ENCODE measurements around the gene ELL. TPM values are rescaled to one million over a fixed set of nuclear protein-coding genes. Genes with fewer than 3 reads are reported as not detected.

Gene ELL
- total RNA-seq, 6 experiments from 2014 or later = 15.7 to 17.8 (median 16.4) TPM

DNA sequence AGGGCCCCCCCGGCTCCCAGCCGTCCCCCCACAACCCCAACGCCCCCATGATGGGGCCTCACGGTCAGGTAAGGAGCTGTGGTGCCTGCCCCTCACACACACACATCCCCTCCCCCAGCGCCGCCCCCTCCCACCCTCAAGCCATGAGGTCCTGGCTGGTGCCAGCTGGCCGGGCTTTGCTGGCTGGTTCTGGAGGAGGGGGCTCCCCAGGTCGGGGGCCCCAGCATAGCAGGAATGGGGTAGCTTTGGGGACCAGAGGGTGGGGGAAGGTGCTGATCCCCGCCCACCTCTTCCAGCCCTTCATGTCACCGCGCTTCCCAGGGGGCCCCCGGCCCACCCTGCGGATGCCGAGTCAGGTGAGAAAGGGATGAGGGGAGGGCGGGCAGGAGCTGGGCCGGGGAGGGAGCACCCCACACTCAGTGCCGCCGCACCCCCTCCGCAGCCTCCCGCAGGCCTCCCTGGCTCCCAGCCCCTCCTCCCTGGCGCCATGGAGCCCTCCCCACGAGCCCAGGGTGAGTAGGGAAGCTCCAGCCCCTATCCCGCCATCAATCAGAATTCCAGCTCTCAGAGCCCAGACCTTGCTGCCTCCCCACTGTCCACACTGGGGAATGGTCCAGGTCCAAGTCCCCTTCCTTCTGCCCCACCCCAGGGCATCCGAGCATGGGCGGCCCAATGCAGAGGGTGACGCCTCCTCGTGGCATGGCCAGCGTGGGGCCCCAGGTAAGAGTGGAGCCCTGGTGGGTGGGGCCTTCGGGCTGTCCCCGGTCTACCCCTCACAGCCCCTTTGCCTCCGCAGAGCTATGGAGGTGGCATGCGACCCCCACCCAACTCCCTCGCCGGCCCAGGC lies 90.3 kb downstream of the ELL start:
- peaks cover 14% of the 10 kb centered on the region for H3K36me3 Mint-ChIP-seq (ENCODE audit: low read depth)
- H3K4me1 Mint-ChIP-seq (ENCODE audit: low read depth) = peaks cover 10% of the 10 kb centered on the region
- DNase-seq = no peak
- peaks cover 8% of the 10 kb centered on the region for H3K9me3 Mint-ChIP-seq
- no peak overlapping the region for H3K27ac Mint-ChIP-seq
- peaks cover 16% of the 10 kb centered on the region for H3K27me3 Mint-ChIP-seq (ENCODE audit: insufficient read depth)
- TF ChIP-seq, protein P1, sequence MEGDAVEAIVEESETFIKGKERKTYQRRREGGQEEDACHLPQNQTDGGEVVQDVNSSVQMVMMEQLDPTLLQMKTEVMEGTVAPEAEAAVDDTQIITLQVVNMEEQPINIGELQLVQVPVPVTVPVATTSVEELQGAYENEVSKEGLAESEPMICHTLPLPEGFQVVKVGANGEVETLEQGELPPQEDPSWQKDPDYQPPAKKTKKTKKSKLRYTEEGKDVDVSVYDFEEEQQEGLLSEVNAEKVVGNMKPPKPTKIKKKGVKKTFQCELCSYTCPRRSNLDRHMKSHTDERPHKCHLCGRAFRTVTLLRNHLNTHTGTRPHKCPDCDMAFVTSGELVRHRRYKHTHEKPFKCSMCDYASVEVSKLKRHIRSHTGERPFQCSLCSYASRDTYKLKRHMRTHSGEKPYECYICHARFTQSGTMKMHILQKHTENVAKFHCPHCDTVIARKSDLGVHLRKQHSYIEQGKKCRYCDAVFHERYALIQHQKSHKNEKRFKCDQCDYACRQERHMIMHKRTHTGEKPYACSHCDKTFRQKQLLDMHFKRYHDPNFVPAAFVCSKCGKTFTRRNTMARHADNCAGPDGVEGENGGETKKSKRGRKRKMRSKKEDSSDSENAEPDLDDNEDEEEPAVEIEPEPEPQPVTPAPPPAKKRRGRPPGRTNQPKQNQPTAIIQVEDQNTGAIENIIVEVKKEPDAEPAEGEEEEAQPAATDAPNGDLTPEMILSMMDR (IDR thresholded peaks at IDR 0.05) = no peak
- H3K4me3 Mint-ChIP-seq = no peak overlapping the region

DNA sequence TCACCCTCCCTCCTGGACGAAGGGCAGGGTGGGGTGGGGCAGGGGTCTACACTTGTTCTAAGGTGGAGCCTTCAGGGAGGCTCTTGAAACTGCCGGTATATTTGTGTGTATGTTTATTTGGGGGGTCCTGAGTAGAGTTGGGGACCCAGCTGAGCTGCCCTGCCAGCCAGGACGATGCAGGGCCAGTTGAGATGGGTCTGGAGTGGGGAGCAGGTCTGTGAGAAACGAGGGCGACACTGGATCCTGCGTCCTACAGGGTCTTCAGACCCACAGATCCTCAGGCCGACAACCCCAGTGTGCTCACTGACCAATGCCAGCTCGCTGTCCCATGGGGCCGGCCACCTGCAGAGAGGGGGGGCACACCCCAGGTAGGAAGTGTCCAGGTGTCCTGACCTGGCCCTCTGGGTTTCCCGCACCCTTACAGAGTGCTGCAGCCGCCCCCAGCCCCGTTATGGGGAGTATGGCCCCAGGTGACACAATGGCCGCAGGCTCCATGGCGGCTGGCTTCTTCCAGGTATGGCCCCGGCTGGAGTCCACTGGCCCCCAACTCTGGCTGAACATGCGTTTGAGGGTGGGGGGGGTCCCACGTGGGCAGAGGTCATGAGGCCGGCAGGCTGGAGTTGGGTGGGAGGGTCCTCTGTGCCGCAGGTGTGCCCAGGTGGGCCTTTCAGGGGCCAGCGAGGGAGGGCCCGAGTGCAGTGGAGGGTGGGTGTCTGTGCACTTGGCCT lies 91.3 kb downstream of the ELL start:
- TF ChIP-seq, protein P1 (IDR thresholded peaks at IDR 0.05) = no peak
- Mint-ChIP-seq H3K4me1 (ENCODE audit: low read depth) (peaks cover 15% of the 10 kb centered on the region), H3K9me3 (no peaks in the 10 kb centered on the region), H3K27me3 (ENCODE audit: insufficient read depth) (peaks cover 11% of the 10 kb centered on the region), H3K36me3 (ENCODE audit: low read depth) (peaks cover 6% of the 10 kb centered on the region; the same call in 1 of the 2 replicates), H3K4me3 (no peak overlapping the region; the same call in 1 of the 2 replicates), H3K27ac (peak overlapping the region; percentile 73)
- DNase-seq = no peak

DNA sequence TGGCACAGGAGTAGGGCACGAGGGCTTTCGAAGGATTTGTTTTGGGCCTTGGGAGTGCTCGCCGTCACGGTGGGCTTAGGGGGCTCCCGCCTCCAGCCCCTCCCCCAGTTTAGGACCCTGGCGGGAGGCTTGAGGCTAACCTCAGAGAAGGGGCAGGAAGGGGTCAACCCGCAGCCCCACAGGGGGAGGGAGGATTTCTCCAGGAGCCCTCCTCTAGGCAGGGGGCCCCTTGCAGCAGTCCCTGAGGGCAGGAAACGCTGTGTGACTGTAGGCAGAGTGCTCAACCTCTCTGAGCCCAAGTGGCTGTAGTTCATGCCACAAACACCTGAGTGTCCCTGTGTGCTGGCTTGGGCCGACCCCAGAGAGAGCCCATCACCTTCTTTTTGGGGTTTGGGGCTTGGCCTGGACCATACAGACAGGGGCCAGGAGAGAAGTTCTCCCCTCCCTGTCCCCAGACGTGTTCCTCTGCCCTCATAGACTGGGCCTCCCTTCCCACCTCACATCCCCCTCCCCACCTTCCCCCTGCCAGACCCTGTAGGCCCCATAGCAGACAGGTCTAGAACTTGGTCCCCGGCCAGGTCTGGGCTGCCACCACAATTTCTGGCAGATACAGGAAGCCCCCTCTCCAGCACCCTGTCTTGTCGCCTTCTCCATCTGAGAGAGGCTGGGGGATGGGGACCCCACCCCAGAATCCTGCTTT lies 92.0 kb downstream of the ELL start:
- TF ChIP-seq, protein P1 (IDR thresholded peaks at IDR 0.05) = no peak
- no peaks in the 10 kb centered on the region for H3K9me3 Mint-ChIP-seq
- H3K27ac Mint-ChIP-seq = peak overlapping the region; percentile 75
- H3K4me1 Mint-ChIP-seq (ENCODE audit: low read depth) = peaks cover 21% of the 10 kb centered on the region
- peaks cover 6% of the 10 kb centered on the region; the same call in 1 of the 2 replicates for H3K36me3 Mint-ChIP-seq (ENCODE audit: low read depth)
- peaks cover 8% of the 10 kb centered on the region for H3K27me3 Mint-ChIP-seq (ENCODE audit: insufficient read depth)
- DNase-seq = no peak
- peak overlapping the region; percentile 39; the same call in 1 of the 2 replicates for H3K4me3 Mint-ChIP-seq

DNA sequence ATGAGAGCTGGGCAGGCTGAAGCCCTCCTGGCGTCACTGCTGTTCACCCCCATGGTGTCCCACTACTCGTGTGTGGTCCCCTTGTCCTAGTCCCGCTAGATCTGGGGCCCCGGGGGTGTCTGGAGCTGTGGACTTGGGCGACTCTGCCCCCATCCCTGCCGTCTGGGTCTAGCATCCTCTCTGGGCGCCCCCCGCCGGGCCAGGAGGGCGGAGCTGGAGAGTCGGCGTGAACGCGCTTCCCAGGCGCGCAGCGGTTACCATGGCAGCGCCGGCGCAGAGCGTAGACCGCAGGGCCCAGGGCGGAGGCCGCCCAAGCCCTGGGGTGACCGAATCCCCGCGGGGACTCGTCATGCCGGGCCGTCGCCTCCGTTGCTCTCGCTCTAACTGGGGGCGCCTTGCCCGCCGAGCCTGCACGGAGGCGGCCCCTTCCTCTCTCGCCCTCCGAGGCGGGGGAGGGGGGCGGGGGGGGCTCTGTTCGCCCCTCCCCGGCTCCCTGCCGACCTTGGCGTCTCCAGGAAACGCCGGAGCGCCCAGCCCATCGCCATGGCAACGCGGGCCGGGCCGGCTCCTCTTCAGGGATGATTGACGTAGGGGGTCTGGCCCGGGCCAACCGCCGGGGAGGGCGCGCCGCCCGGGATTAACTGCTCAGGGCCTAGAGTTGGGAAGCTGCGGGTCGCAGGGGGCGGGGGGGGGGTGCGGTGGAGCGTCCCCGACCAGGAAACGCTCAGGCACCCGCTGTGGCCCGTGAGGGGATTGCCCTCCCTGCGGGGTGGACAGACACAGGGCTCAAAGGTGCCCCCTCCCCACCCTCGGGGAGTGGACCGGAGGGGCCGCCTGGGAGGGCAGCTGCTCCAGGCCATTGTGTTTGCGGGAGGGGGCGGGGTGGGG lies 92.8 kb downstream of the ELL start:
- Mint-ChIP-seq H3K27ac (peak overlapping the region; percentile 68), H3K27me3 (ENCODE audit: insufficient read depth) (peaks cover 4% of the 10 kb centered on the region), H3K36me3 (ENCODE audit: low read depth) (no peaks in the 10 kb centered on the region), H3K9me3 (no peaks in the 10 kb centered on the region), H3K4me3 (no peak overlapping the region; the same call in 1 of the 2 replicates), H3K4me1 (ENCODE audit: low read depth) (peaks cover 23% of the 10 kb centered on the region)
- TF ChIP-seq, protein P1 (IDR thresholded peaks at IDR 0.05) = peak; percentile 42
- peak; percentile 75 for DNase-seq
